GM12873 (cell line): ENCODE measurements around the gene OR7G3.

Experiments
- CTCF ChIP-seq: IDR thresholded peaks from 2 replicates; pipeline ENCODE4 v1.5.1; 2012; ENCODE audit warnings: low read depth, mild to moderate bottlenecking, moderate library complexity, low read length, control low read depth; ENCODE audit not compliant: insufficient read depth; ENCODE audit errors: missing control alignments

The OR7G3 gene

GRCh38 chr19:9126900-9127405 is at the start of gene OR7G3:
OR7G3 (minus strand) TSS chr19:9126950; CDS start chr19:9126950, 0 bp downstream.
- no peak for TF ChIP-seq CTCF

- no peak for TF ChIP-seq CTCF
Observed at GRCh38 chr19:9175326-9175725, 48.6 kb upstream of the OR7G3 start.

GRCh38 chr19:9171393-9171991 is 44.7 kb upstream of the OR7G3 start:
- TF ChIP-seq CTCF = no peak

- TF ChIP-seq CTCF = no peak
Observed at GRCh38 chr19:9166846-9167245, 40.1 kb upstream of the OR7G3 start.

- no peak for TF ChIP-seq CTCF
Observed at GRCh38 chr19:9165261-9165660, 38.5 kb upstream of the OR7G3 start.

- TF ChIP-seq CTCF = no peak
Observed at GRCh38 chr19:9161427-9161826, 34.7 kb upstream of the OR7G3 start.

GRCh38 chr19:9159891-9160290 is 33.1 kb upstream of the OR7G3 start:
- TF ChIP-seq CTCF = no peak
